ENCODE results near the gene ZNF579.
"Not testable (repeated sequence)": the region's sequence is repeated elsewhere in the genome, so short reads cannot be mapped to it uniquely, and the experiment has no call there.

The ZNF579 gene

DNA sequence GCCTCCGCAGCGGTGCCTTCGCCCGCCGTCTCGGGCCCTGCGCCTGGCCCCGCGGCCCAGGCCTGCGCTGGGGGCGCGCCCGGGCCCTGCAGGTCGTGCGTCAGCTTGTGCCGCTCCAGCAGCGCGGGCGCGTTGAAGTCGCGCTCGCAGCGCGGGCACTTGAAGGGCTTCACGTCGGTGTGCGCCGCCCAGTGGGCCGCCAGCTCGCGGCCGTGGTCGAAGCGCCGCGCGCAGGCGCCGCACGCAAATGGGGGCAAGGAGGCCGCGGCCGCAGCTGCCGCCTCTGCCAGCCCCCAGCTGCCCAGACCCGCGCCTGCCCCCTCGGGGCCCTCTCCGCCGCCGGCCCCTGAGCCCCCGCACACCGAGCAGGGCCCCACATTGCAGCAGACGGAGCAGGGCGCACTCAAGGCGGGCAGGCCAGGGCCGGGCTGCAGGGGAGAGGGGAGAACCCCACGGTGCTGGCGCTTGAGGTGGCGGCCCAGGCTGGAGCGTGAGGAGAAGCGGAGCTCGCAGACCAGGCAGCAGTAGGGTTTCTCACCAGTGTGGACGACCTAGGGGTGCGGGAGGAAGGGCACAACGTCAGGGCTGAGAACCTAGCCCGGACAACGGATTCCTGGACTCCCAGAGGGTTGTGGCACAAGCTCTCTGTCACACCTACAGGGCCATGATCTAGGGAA is 12.6 kb upstream of the ZNF579 start:
- DNase-seq = no peak

DNA sequence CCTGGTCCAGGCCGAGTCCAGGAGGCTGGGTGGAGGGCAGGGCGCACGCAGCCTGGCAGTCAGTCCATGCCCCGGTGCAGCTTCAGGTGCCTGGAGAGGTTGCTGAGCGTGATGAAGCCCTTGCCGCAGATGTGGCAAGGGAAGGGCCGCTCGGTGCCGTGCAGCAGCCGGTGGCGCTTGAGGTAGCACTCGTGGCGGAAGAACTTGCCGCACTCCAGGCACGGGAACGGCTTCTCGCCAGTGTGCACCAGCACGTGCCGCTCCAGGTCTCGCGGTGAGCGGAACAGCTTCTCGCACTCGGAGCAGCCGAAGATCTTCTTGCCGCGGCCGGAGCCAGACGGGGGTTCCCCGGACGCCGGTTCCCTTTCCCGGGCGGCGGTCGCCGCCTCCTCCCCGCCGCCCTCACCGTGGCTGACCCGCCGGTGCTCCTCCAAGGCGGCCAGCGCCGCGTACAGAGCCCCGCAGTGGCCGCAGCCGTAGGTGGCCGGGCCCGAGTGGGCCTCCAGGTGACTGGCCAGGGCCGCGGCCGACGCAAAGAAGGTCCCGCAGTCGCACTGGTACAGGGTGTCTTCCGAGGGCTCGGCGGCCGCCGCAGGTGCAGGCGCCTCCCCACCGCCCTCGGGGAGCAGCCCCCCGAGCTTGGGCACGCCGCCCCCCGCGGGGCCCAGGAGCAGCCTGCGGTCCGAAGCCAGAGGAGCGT is 11.9 kb upstream of the ZNF579 start:
- DNase-seq = no peak

GRCh38 chr19:55591555-55591954 is 10.9 kb upstream of the ZNF579 start:
- DNase-seq = no peak

DNA sequence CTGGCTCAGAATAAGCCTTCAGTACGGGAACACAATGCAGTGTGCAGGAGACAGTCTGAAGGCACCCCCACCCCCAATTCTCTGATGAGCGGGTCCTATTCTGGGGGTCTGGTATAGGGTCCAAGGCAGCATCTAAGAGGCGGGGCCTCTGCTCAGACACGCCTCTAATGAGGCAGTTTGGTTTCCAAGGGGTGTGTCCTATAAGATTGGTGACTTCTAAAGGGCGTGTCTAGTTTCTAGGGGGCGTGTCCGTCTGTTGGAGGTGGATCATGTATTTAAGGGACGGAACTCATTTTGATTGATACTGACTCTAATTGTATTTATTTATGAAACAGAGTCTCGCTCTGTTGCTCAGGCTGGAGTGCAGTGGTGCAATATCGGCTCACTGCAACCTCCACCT is 10.0 kb upstream of the ZNF579 start:
- DNase-seq = no peak

DNA sequence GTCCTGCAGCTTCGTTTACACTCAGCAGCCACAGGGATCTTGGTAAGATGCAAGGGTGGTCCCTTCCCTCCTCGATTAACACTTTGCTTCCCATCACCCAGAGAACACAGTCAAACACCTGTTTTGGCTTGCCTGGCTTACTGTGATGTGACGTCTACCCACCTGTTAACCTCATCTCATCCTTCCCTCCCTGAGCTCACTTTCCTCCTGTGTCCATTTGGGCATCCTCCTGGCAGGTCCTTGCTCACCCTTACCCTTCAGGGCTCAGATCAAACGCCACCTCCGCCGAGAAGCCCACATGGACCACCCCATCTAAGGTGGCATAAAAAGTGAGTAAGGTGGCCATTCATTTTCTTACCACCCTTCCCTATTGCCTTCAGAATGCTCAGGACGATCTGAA is 9.5 kb upstream of the ZNF579 start:
- no peak for DNase-seq

DNA sequence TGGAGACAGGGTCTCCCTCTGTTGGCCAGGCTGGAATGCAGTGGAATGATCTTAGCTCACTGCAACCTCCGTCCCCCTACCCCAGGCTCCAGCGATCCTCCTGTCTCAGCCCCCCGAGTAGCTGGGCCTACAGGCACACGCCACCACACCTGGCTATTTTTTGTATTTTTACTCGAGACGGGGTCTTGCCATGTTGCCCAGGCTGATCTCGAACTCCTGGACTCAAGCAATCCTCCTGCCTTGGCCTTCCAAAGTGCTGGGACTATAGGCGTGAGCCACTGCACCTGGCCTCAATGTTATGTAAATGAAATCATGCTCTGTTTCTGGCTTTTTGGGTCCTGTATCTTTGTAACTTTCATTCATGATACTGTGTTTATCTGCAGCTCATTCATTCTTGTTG is 8.1 kb upstream of the ZNF579 start:
- no peak for DNase-seq

DNA sequence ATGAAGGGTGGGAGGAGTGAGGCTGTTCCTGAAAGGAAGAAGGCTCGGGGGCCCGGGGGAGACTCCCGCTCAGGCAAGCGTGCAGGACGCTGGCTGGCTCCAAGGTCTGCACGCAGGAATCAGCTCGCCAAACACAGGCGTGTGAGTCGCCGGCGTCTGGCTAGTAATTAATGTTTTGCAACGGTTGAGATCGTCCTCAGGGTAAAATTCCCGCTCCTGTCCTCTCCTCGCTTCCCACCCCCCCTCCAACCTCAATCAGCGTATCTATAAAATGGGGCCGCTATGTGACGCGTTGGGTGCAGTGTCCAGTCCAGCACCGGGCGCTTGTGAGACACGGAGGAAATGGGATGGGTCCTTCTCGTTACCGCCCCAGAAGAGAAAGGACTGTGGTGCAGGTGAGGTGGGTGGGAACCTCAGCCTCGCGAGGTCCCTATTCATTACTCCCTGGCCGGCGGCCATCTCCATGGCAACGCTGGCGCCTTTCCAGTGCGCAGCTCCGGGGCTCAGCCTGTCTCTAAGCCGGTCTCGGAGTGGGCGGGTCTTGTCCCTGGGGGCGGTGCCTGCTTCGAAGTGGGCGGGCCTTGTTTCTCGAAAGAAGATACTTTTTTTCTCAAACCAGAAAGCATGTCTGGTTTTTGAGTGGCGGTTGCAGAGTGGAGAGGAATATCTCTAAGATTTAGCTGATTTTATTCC is 6.5 kb upstream of the ZNF579 start:
- peak; percentile 78 for DNase-seq

- peak; percentile 14 for DNase-seq
These were observed 5.2 kb upstream of the ZNF579 start for GRCh38 chr19:55585658-55586339.

DNA sequence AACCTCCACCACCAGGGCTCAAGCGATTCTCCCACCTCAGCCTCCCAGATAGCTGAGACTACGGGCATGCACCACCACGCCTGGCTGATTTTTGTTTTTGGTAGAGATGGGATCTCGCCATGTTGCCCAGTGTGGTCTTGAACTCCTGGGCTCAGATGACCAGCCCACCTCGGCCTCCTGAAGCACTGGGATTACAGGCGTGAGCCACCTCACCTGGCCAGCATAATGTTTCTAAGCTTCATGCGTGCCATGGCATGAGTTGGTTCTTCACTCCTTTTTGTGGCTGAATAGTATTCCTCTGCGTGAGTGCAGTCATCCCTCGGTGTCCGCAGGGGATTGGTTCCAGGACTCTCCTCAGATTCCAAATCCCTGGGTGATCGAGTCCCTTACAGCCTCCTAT is 4.2 kb upstream of the ZNF579 start:
- no peak for DNase-seq

DNA sequence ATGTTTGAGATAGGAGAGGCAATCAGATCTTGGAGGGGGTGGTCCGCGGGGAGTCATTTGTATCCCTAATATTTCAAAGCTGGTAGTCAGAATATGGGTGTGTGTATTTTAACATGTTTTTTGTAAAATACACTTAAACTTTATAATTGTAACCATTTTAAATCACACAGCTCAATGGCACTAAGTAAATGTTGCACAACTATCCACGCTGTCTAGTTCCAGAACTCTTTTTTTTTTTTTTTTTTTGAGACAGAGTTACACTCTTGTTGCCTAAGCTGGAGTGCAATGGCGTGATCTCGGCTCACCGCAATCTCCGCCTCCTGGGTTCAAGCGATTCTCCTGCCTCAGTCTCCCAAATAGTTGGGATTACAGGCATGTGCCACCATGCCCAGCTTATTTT is 3.2 kb upstream of the ZNF579 start:
- not testable (repeated sequence) for DNase-seq

GRCh38 chr19:55582284-55582683 is 1.6 kb upstream of the ZNF579 start:
- DNase-seq = not testable (repeated sequence)

DNA sequence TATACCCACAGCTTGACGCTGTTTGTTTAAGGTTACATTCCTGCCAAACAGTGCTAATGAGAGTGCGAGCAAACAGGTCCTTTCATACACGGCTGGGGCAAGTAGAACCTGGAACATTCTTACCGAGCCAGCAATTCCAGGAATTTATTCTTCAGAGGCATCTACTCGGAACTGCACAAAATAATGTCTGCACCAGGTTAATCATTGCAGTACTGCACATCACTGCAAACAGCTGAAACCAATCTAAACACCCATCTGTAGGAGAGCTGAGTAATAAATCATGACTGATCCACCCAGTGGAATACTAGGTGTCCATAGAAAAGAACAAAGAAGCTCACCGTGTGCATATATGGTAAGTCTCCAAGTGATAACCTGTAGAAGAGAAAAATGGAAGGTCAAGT is 1.2 kb upstream of the ZNF579 start:
- no peak for DNase-seq

DNA sequence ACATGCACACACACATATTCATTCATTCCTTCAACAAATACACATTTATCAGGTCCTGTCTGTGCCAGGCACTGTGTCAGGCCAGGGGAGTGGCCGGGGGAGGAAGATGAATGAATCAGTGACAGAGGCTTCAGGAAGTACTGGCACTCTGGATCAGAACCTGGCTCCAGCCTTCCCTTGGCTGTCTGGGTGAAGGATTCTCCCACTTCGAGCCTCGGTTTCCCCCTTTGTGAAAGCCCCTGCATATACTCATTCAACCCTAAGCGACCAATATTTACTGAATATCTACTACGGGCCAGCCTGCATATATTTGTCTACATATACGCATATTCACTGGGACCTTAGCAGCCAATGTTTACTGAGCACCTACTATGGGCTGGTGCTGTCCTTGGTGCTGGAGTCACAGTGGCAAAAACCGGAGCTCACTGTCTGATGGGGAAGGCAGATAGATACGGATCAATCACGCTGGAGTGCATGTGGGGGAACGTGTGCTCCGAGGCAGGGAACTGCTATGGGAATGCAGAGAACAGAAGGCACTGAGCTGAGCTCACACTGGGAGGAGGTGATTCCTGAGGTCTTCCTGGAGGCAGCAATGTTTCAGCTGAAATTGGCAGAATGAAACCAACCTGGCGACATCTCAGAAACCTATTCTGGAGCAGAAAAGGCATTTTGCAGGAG is 636 bp upstream of the ZNF579 start:
- DNase-seq = no peak

DNA sequence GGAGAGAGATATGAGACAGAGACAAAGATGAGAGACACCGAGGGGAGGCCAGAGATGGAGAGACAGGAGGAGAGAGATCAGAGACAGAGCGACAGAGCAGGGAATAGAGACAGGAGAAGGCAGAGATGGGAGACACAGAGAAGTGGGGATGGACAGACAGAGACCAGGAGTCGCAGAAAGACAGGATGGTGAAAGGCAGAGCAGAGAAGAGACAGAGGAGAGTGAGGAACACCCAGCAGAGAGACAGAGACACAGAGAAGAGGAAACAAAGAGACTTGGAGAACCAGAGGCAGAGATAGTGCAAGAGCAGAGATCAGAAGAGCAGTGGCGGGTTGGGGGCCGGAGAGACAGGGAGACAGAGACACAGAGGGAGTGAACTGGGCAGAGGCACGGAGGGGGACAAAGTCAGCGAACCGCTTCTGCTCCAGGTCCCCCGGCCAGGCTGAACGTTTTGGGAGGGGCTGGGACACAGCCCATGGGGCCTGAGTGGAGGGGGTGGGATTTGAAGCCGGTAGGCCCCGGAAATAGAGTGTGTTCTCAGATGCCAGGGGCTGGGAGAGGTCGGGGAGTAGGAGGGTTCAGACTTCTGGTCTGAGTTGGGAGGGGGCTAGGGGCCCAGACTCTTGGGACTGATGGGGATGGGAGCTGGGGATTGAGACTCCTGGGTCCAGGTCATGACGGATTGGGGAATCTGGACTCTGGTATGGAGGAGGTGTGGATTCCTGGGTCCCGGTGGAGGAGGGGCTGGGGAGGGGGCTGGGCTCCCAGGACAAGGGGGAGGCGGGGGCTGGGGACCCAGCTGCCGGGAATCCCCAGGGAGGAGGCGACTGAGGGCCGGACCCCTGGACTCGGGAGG is 654 bp downstream of the ZNF579 start:
- DNase-seq = no peak

- no peak for DNase-seq
These were observed 1.6 kb downstream of the ZNF579 start for GRCh38 chr19:55578761-55579747.

- no peak for DNase-seq
These were observed 2.5 kb downstream of the ZNF579 start for GRCh38 chr19:55578031-55578760.

- DNase-seq = no peak
These were observed 3.9 kb downstream of the ZNF579 start for GRCh38 chr19:55576746-55577145.

GRCh38 chr19:55573929-55574328 is 6.7 kb downstream of the ZNF579 start:
- DNase-seq = not testable (repeated sequence)

DNA sequence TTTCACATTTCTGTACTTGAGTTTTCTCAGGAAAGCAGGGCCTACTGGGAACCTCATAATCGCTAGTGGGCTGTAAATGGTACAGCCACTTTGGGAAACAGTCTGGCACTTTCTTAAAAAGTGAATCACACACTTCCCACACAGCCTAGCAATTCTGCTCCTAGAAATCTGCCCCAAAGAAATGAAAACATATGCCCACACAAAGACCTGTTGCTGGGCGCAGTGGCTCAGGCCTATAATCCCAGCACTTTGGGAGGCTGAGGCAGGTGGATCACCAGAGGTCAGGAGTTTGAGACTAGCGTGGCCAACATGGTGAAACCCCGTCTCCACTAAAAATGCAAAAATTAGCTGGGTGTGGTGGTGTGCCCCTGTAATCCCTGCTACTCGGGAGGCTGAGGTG is 11.2 kb downstream of the ZNF579 start:
- DNase-seq = not testable (repeated sequence)

All from DMS 273 treated with DMSO at 0.1 percent for 48 hours (cell line).